ENCODE measurements around the gene LSM7. TPM values are rescaled to one million over a fixed set of nuclear protein-coding genes. Genes with fewer than 3 reads are reported as not detected.
"Not testable (repeated sequence)": the region's sequence is repeated elsewhere in the genome, so short reads cannot be mapped to it uniquely, and the experiment has no call there.

LSM7 gene
- polyA plus RNA-seq, 1 donor from 2014 or later, result 550 TPM

GRCh38 chr19:2350656-2351055, 22.3 kb upstream of the LSM7 start:
- Histone ChIP-seq H3K9me2 (ENCODE audit: insufficient read depth, low read length) (no peaks in the 10 kb centered on the region), H3K9ac (ENCODE audit: low read length) (no peak overlapping the region), H3K9me3 (ENCODE audit: low read length) (no peaks in the 10 kb centered on the region), H3K4me2 (ENCODE audit: low read length) (no peak overlapping the region), H3K27me3 (ENCODE audit: insufficient read depth, low read depth, low read length) (no peaks in the 10 kb centered on the region), H3K79me2 (replicated peaks; ENCODE audit: insufficient read depth, low read length) (no peaks in the 10 kb centered on the region), H2AFZ (ENCODE audit: low read depth, low read length) (no peak overlapping the region), H4K20me1 (ENCODE audit: insufficient read depth) (no peaks in the 10 kb centered on the region), H3K27ac (ENCODE audit: low read length) (no peak overlapping the region), H3K36me3 (ENCODE audit: insufficient read depth, low read length) (no peaks in the 10 kb centered on the region), H3K4me3 (ENCODE audit: low read length) (no peak overlapping the region), H3F3A (ENCODE audit: insufficient read depth, low read length, poor library complexity, severe bottlenecking) (no peaks in the 10 kb centered on the region)
- TF ChIP-seq, protein P1, sequence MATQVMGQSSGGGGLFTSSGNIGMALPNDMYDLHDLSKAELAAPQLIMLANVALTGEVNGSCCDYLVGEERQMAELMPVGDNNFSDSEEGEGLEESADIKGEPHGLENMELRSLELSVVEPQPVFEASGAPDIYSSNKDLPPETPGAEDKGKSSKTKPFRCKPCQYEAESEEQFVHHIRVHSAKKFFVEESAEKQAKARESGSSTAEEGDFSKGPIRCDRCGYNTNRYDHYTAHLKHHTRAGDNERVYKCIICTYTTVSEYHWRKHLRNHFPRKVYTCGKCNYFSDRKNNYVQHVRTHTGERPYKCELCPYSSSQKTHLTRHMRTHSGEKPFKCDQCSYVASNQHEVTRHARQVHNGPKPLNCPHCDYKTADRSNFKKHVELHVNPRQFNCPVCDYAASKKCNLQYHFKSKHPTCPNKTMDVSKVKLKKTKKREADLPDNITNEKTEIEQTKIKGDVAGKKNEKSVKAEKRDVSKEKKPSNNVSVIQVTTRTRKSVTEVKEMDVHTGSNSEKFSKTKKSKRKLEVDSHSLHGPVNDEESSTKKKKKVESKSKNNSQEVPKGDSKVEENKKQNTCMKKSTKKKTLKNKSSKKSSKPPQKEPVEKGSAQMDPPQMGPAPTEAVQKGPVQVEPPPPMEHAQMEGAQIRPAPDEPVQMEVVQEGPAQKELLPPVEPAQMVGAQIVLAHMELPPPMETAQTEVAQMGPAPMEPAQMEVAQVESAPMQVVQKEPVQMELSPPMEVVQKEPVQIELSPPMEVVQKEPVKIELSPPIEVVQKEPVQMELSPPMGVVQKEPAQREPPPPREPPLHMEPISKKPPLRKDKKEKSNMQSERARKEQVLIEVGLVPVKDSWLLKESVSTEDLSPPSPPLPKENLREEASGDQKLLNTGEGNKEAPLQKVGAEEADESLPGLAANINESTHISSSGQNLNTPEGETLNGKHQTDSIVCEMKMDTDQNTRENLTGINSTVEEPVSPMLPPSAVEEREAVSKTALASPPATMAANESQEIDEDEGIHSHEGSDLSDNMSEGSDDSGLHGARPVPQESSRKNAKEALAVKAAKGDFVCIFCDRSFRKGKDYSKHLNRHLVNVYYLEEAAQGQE (IDR thresholded peaks at IDR 0.05; ENCODE audit: borderline replicate concordance), result no peak
- TF ChIP-seq, protein P2, sequence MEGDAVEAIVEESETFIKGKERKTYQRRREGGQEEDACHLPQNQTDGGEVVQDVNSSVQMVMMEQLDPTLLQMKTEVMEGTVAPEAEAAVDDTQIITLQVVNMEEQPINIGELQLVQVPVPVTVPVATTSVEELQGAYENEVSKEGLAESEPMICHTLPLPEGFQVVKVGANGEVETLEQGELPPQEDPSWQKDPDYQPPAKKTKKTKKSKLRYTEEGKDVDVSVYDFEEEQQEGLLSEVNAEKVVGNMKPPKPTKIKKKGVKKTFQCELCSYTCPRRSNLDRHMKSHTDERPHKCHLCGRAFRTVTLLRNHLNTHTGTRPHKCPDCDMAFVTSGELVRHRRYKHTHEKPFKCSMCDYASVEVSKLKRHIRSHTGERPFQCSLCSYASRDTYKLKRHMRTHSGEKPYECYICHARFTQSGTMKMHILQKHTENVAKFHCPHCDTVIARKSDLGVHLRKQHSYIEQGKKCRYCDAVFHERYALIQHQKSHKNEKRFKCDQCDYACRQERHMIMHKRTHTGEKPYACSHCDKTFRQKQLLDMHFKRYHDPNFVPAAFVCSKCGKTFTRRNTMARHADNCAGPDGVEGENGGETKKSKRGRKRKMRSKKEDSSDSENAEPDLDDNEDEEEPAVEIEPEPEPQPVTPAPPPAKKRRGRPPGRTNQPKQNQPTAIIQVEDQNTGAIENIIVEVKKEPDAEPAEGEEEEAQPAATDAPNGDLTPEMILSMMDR (IDR thresholded peaks at IDR 0.05; ENCODE audit: poor library complexity, severe bottlenecking), result no peak
- TF ChIP-seq MXI1 (conservative IDR thresholded peaks at IDR 0.05; ENCODE audit: poor library complexity, severe bottlenecking) (no peak), RAD21 (conservative IDR thresholded peaks at IDR 0.05) (no peak), POLR2AphosphoS5 (IDR thresholded peaks at IDR 0.05) (no peak), SMC3 (conservative IDR thresholded peaks at IDR 0.05; ENCODE audit: poor library complexity) (no peak), EP300 (conservative IDR thresholded peaks at IDR 0.05; ENCODE audit: poor library complexity, severe bottlenecking) (no peak), EZH2 (IDR thresholded peaks at IDR 0.05; ENCODE audit: borderline replicate concordance, insufficient read depth, low read length, poor library complexity, severe bottlenecking) (no peak), TAF1 (IDR thresholded peaks at IDR 0.05; ENCODE audit: low read depth) (no peak)

GRCh38 chr19:2349818-2350217, 21.4 kb upstream of the LSM7 start:
- not testable (repeated sequence) for H4K20me1 ChIP-seq (ENCODE audit: insufficient read depth); H3K27ac ChIP-seq (ENCODE audit: low read length); H3K79me2 ChIP-seq (replicated peaks; ENCODE audit: insufficient read depth, low read length); H3F3A ChIP-seq (ENCODE audit: insufficient read depth, low read length, poor library complexity, severe bottlenecking); H3K9ac ChIP-seq (ENCODE audit: low read length); H3K36me3 ChIP-seq (ENCODE audit: insufficient read depth, low read length); H3K27me3 ChIP-seq (ENCODE audit: insufficient read depth, low read depth, low read length); H3K9me3 ChIP-seq (ENCODE audit: low read length); H3K9me2 ChIP-seq (ENCODE audit: insufficient read depth, low read length); H2AFZ ChIP-seq (ENCODE audit: low read depth, low read length); H3K4me3 ChIP-seq (ENCODE audit: low read length); H3K4me2 ChIP-seq (ENCODE audit: low read length)

Data from neural cell (in vitro differentiated cells).